HG03139 (cell line): ENCODE measurements around the gene FBXO40.

Experiments
- ATAC-seq: cut with Tn5 transposase; IDR thresholded peaks from one replicate; pipeline ENCODE4 v1.9.1; 2021; ENCODE audit not compliant: unreplicated experiment

The FBXO40 gene

DNA sequence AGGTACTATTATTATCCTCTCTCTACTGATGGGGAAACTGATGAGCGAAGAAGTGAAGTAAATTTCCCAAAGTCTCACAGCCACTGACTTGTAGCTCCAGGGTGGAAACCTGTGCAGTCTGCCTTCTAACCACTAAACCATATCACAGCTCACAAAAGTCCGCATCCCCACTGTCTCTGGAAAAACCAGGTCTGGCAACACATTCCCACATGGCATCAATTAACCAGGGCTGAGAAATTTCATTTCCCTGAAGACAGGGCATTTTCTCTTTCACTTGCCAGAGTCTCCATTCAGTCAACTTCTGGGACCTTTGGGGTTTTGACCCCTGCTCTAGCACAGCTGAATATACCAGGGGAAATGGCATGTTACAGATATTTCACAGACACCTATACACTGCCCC, 26.5 kb downstream of the FBXO40 start:
- ATAC-seq, result no peak

DNA sequence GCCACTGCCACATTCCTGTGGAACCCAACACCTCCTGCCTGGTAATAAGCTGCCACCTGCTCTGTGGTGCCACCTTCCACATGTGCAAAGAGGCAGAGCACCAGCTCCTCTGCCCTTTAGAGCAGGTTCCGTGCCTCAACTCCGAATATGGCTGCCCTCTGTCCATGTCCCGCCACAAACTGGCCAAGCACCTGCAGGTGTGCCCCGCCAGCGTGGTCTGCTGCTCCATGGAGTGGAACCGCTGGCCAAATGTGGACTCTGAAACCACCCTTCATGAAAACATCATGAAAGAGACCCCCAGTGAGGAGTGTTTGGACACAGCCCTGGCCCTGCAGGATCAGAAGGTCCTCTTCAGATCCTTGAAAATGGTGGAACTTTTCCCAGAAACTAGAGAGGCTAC, 28.3 kb downstream of the FBXO40 start:
- no peak for ATAC-seq

GRCh38 chr3:121624147-121624899, 31.1 kb downstream of the FBXO40 start:
- ATAC-seq, result no peak

DNA sequence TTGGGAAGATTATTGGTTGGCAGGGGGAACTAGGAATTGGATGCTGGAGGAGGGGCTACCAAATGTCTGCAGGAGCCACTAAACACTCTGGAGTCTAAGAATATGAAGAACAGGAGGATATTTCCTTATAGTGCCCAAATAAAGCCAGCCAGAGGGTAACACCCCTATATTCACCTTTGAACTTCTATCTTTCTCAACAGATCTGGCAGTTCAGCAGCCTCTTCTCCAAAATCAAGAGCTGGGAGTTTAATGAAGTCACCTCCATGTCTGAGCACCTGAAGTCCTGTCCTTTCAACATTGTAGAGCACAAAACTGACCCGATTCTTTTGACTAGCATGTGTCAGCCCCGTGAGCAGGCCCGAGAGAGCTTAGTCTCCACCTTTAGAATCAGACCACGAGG, 33.3 kb downstream of the FBXO40 start:
- ATAC-seq, result no peak

DNA sequence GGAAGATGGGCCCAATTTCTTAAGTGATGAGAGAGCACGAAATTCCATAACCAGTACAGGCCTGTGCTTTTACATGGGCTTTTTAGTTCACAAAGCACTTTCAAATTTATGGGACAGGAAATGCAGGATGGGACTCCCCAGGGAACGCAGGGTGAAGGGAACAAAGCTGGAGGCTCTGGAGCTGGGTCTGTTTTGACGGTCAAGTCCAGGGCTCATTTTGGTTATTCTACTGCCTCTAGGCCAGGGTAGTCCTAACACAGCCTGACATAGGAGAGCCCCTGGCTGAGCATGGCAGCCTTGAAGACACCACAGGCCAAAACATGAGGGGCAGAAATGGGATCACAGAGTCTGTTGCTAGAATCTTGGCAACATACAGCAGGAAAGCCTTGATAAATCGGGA, 34.0 kb downstream of the FBXO40 start:
- no peak for ATAC-seq

GRCh38 chr3:121627622-121628021, 34.4 kb downstream of the FBXO40 start:
- ATAC-seq, result no peak

- ATAC-seq, result no peak
Observed at GRCh38 chr3:121629601-121630000, 36.4 kb downstream of the FBXO40 start.

DNA sequence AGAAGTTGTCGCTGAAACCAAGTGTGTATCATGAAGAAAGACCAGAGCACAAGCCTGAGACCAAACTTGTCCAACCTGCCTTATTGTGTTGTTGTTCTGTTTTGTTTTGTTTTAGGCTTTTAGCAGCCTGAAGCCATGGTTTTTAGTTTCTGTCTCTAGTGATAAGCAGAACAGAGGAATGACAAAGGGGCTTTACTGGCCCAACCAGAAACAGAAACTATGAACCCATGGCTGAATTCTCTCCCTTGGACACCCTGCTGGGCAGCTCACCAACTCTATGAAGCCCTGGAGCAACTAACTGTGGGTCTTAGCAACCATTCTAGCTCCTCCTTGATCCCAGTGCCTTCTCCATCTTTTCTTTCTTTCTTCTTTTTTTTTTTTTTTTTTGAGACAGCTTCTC, 37.2 kb downstream of the FBXO40 start:
- ATAC-seq, result no peak

GRCh38 chr3:121637922-121638321, 44.7 kb downstream of the FBXO40 start:
- ATAC-seq, result no peak

GRCh38 chr3:121641127-121641526, 47.9 kb downstream of the FBXO40 start:
- ATAC-seq, result no peak

- no peak for ATAC-seq
Observed at GRCh38 chr3:121642601-121643314, 49.6 kb downstream of the FBXO40 start.

DNA sequence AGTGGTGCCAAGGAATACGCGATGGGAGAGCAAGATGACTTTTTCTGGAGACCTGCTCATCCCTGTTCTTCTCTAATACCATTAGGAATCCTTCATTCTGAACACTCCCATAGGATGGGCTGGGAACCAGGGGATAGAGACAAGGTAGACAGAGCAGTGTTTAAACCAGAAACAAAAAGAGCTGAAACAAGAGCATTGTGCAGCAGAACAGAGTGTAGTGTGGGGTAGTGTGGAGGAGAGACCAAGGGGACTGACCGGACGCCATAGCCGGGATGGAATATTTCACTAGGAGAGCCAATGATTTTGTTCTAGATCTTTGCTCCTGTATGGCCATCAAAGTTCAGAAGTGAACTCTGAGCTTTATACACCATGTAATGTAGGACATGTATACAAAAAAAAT, 51.9 kb downstream of the FBXO40 start:
- ATAC-seq, result no peak

GRCh38 chr3:121648219-121648958, 55.2 kb downstream of the FBXO40 start:
- ATAC-seq, result no peak

DNA sequence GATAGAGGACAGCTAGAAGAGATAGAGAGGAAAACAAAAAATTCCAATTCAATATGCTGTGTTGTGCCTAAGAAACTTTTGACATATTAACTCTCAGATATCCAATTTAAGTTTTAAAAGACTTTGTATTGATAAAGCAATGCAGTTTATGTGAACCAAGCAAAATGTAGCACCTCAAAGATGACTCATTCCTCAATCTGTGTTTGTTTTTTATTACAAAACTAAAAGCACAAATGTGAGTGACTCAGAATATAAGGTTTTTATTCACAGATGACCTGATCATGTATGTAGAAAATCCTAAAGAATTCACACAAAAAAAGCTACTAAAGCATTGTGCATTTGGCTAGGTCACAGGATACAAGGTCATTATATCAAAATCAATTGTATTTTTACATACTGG, 56.5 kb downstream of the FBXO40 start:
- ATAC-seq, result no peak

DNA sequence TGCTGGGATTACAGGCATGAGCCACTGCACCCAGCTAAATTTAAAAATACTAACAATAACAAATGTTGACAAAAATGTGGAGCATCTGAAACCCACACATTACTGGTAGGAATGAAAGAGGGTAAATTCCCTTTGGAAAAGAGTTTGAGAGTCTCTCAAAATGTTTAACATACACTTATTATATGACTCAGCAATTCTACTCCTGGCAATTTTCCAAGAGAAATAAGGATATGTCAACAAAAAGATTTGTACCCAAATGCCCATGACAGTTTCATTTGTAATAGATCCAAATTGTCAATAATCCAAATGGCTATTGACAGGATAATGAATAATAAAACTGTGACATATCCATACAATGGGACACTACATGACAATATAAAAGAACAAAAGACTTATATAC, 58.5 kb downstream of the FBXO40 start:
- no peak for ATAC-seq

- peak; percentile 45 for ATAC-seq
Observed at GRCh38 chr3:121654493-121655385, 61.6 kb downstream of the FBXO40 start.

- no peak for ATAC-seq
Observed at GRCh38 chr3:121658716-121659435, 65.7 kb downstream of the FBXO40 start.

DNA sequence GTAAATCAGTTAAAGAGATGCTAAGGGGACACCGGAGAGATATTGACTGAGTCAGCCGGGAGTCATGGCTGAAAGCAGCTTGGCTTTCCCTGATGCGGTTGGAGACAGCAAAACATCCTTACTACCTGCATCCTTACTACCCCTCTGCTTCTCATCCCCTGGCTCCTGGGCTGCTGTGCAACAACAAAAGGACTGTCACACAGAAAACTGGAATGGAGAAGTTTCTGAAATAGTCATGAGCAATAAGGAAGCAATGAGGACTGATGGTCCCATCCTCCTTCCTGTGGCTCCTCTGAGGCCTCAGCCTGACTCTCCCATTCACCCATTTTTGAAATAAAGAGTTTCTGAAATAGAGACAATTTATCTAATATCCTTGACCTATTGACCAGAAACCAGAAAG, 66.4 kb downstream of the FBXO40 start:
- ATAC-seq, result no peak

- peak; percentile 75 for ATAC-seq
Observed at GRCh38 chr3:121660356-121661171, 67.4 kb downstream of the FBXO40 start, which contains the start of gene HCLS1. Gene HCLS1 (minus strand): TSS chr3:121660903. CDS start chr3:121658347, 2,556 bp downstream.
